Panc1 (cell line): ENCODE measurements around the gene PLA2G2E.

Source experiments
- POLR2AphosphoS5 ChIP-seq: IDR thresholded peaks from 2 replicates; pipeline ENCODE4 v1.6.1; 2012; ENCODE audit warnings: mild to moderate bottlenecking, low read depth, low read length, moderate library complexity
- TF ChIP-seq, protein P1 (sequence below): fragments of 450-650 bp; IDR thresholded peaks from 2 replicates; pipeline ENCODE4 v1.5.1; 2017; ENCODE audit warnings: mild to moderate bottlenecking
- TF ChIP-seq, protein P2 (sequence below), 2 experiments: IDR thresholded peaks; 2 replicates each; pipeline ENCODE4 v1.6.1; 2011 to 2012; ENCODE audit warnings: low read depth in 2 of 2, control low read depth in 1 of 2, low read length in 1 of 2, mild to moderate bottlenecking in 1 of 2, moderate library complexity in 1 of 2; ENCODE audit not compliant: insufficient read depth in 1 of 2

DNA sequence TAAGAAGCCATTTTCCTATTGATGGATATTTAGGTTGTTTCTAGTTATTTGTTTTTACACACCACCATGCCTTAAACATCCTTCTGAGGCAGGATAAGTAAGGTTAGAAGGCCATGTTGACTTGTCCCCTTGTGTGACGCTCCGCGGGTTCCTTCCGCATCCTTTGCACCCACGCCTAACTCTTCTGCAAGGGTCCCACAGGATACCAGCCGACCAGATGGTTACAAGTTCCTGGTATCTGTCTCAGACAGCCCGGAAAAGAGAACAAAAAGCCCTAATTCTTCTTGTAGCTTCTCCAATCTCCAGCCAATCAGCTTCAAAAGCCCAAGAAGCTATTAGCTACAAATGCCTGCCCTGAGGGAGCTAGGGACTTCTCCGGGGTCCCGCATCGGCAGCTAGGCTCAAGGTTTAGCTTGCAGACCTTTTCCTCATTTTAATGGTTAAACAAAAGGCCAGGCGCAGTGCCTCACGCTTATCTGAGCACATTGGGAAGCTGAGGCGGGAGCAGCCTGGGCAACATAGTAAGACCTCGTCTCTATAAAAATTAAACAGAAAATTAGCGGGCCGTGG, 46.2 kb downstream of the PLA2G2E start:
- no peak for TF ChIP-seq POLR2AphosphoS5
- TF ChIP-seq, protein P1, sequence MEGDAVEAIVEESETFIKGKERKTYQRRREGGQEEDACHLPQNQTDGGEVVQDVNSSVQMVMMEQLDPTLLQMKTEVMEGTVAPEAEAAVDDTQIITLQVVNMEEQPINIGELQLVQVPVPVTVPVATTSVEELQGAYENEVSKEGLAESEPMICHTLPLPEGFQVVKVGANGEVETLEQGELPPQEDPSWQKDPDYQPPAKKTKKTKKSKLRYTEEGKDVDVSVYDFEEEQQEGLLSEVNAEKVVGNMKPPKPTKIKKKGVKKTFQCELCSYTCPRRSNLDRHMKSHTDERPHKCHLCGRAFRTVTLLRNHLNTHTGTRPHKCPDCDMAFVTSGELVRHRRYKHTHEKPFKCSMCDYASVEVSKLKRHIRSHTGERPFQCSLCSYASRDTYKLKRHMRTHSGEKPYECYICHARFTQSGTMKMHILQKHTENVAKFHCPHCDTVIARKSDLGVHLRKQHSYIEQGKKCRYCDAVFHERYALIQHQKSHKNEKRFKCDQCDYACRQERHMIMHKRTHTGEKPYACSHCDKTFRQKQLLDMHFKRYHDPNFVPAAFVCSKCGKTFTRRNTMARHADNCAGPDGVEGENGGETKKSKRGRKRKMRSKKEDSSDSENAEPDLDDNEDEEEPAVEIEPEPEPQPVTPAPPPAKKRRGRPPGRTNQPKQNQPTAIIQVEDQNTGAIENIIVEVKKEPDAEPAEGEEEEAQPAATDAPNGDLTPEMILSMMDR, result no peak
- TF ChIP-seq, protein P2, sequence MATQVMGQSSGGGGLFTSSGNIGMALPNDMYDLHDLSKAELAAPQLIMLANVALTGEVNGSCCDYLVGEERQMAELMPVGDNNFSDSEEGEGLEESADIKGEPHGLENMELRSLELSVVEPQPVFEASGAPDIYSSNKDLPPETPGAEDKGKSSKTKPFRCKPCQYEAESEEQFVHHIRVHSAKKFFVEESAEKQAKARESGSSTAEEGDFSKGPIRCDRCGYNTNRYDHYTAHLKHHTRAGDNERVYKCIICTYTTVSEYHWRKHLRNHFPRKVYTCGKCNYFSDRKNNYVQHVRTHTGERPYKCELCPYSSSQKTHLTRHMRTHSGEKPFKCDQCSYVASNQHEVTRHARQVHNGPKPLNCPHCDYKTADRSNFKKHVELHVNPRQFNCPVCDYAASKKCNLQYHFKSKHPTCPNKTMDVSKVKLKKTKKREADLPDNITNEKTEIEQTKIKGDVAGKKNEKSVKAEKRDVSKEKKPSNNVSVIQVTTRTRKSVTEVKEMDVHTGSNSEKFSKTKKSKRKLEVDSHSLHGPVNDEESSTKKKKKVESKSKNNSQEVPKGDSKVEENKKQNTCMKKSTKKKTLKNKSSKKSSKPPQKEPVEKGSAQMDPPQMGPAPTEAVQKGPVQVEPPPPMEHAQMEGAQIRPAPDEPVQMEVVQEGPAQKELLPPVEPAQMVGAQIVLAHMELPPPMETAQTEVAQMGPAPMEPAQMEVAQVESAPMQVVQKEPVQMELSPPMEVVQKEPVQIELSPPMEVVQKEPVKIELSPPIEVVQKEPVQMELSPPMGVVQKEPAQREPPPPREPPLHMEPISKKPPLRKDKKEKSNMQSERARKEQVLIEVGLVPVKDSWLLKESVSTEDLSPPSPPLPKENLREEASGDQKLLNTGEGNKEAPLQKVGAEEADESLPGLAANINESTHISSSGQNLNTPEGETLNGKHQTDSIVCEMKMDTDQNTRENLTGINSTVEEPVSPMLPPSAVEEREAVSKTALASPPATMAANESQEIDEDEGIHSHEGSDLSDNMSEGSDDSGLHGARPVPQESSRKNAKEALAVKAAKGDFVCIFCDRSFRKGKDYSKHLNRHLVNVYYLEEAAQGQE (IDR thresholded peaks at IDR 0.05; ENCODE audit: insufficient read depth in 1 of 2, low read depth in 2 of 2, low read length in 1 of 2), result no peak
